Activated gamma-delta T cell treated with Interleukin-2 at 50 U/mL for 16 hours (primary cell): Measurements from ENCODE around the gene TBCA.

Experiments used
- DNase-seq: peaks from one replicate; pipeline ENCODE4 v3.0.0-alpha.2; 2020

Gene TBCA

GRCh38 chr5:77775790-77776553 is at the start of gene TBCA:
Gene TBCA, minus strand, starts transcription at chr5:77776339. Its CDS starts 82 bp downstream, at chr5:77776257.
- peak; percentile 88 for DNase-seq

GRCh38 chr5:77824981-77825380 is 48.8 kb upstream of the TBCA start:
- DNase-seq, result no peak

- no peak for DNase-seq
These were observed 40.5 kb upstream of the TBCA start for GRCh38 chr5:77816686-77817085.

- no peak for DNase-seq
These were observed 36.9 kb upstream of the TBCA start for GRCh38 chr5:77812926-77813589.

GRCh38 chr5:77806213-77806843 is 30.2 kb upstream of the TBCA start:
- no peak for DNase-seq

GRCh38 chr5:77798456-77798855 is 22.3 kb upstream of the TBCA start:
- DNase-seq, result no peak

- DNase-seq, result no peak
These were observed 21.0 kb upstream of the TBCA start for GRCh38 chr5:77797136-77797535.

GRCh38 chr5:77795846-77796245 is 19.7 kb upstream of the TBCA start:
- DNase-seq, result no peak

- no peak for DNase-seq
These were observed 19.1 kb upstream of the TBCA start for GRCh38 chr5:77795268-77795667.

- no peak for DNase-seq
These were observed 15.8 kb upstream of the TBCA start for GRCh38 chr5:77791926-77792325.

GRCh38 chr5:77791356-77791755 is 15.2 kb upstream of the TBCA start:
- no peak for DNase-seq

GRCh38 chr5:77785229-77785628 is 9.1 kb upstream of the TBCA start:
- no peak for DNase-seq

- no peak for DNase-seq
These were observed 8.6 kb upstream of the TBCA start for GRCh38 chr5:77784735-77785134.

- DNase-seq, result no peak
These were observed 4.9 kb upstream of the TBCA start for GRCh38 chr5:77781076-77781475.

- DNase-seq, result no peak
These were observed 2.8 kb upstream of the TBCA start for GRCh38 chr5:77778881-77779438.

- no peak for DNase-seq
These were observed 2.3 kb upstream of the TBCA start for GRCh38 chr5:77778398-77778797.

- DNase-seq, result no peak
These were observed 1.8 kb upstream of the TBCA start for GRCh38 chr5:77777911-77778310.

GRCh38 chr5:77777281-77777892 is 1.2 kb upstream of the TBCA start:
- no peak for DNase-seq

GRCh38 chr5:77776554-77777206 is 541 bp upstream of the TBCA start:
- DNase-seq, result no peak

- DNase-seq, result no peak
These were observed 954 bp downstream of the TBCA start for GRCh38 chr5:77774981-77775789.

- DNase-seq, result no peak
These were observed 2.3 kb downstream of the TBCA start for GRCh38 chr5:77773734-77774280.

GRCh38 chr5:77772729-77773128 is 3.4 kb downstream of the TBCA start:
- DNase-seq, result no peak
